Astrocyte (in vitro differentiated cells and primary cell): ENCODE results near the gene RDH16. TPM values are rescaled to one million over a fixed set of nuclear protein-coding genes. Genes with fewer than 3 reads are reported as not detected.
A peak's percentile ranks its signal among the peaks of the same experiment; 100 is the strongest.

Experiments used
- DNase-seq: peaks from one replicate; pipeline ENCODE4 v3.0.0-alpha.2; 2010; ENCODE audit warnings: low read depth
- FAIRE-seq: peaks from 2 replicates; lab custom pipeline; 2011; peaks lifted over from hg19 to GRCh38; lab: Jason Lieb, UNC
- H2AFZ ChIP-seq: 2 replicates; pipeline ENCODE4 v1.6.0; 2012; ENCODE audit warnings: low read depth, low read length, inconsistent platforms
- H3K27ac ChIP-seq: 2 replicates; pipeline ENCODE4 v1.5.1; 2011; ENCODE audit warnings: low read depth, low read length, inconsistent platforms
- H3K27me3 ChIP-seq: 2 replicates; pipeline ENCODE4 v1.6.0; 2011; ENCODE audit warnings: low read length, inconsistent platforms; ENCODE audit not compliant: insufficient read depth
- H3K36me3 ChIP-seq: 2 replicates; pipeline ENCODE4 v1.5.1; 2011; ENCODE audit warnings: low read length, inconsistent platforms; ENCODE audit not compliant: insufficient read depth
- H3K4me1 ChIP-seq: 2 replicates; pipeline ENCODE4 v1.5.1; 2011; ENCODE audit warnings: low read length, inconsistent platforms; ENCODE audit not compliant: insufficient read depth
- H3K4me2 ChIP-seq: 2 replicates; pipeline ENCODE4 v1.6.0; 2012; ENCODE audit warnings: low read length, inconsistent platforms
- H3K4me3 ChIP-seq: 2 replicates; pipeline ENCODE4 v1.5.1; 2011; ENCODE audit warnings: low read depth, mild to moderate bottlenecking, low read length, inconsistent platforms; ENCODE audit not compliant: insufficient read depth
- H3K79me2 ChIP-seq: 2 replicates; pipeline ENCODE4 v1.6.0; 2012; ENCODE audit warnings: mild to moderate bottlenecking, low read length, inconsistent platforms; ENCODE audit not compliant: insufficient read depth
- H3K9ac ChIP-seq: 2 replicates; pipeline ENCODE4 v1.6.0; 2012; ENCODE audit warnings: mild to moderate bottlenecking, low read length, inconsistent platforms
- H3K9me3 ChIP-seq: 2 replicates; pipeline ENCODE4 v1.5.1; 2012; ENCODE audit warnings: low read depth, mild to moderate bottlenecking, low read length, inconsistent platforms; ENCODE audit not compliant: insufficient read depth
- H4K20me1 ChIP-seq: 2 replicates; pipeline ENCODE4 v1.6.0; 2012; ENCODE audit warnings: low read length, inconsistent platforms; ENCODE audit not compliant: insufficient read depth
- H3K27ac Mint-ChIP-seq: one replicate; pipeline ENCODE4 v1.8.0; 2021; ENCODE audit warnings: mild to moderate bottlenecking, mixed read lengths; ENCODE audit not compliant: unreplicated experiment
- H3K27me3 Mint-ChIP-seq: one replicate; pipeline ENCODE4 v1.8.0; 2021; ENCODE audit warnings: low read depth, mixed read lengths; ENCODE audit not compliant: unreplicated experiment
- H3K36me3 Mint-ChIP-seq: one replicate; pipeline ENCODE4 v1.8.0; 2021; ENCODE audit warnings: low read depth, mixed read lengths; ENCODE audit not compliant: unreplicated experiment
- H3K4me1 Mint-ChIP-seq: one replicate; pipeline ENCODE4 v1.8.0; 2021; ENCODE audit warnings: low read depth, mixed read lengths; ENCODE audit not compliant: unreplicated experiment
- H3K4me3 Mint-ChIP-seq: one replicate; pipeline ENCODE4 v1.8.0; 2021; ENCODE audit warnings: mild to moderate bottlenecking, moderate library complexity, mixed read lengths; ENCODE audit not compliant: unreplicated experiment
- H3K9me3 Mint-ChIP-seq: one replicate; pipeline ENCODE4 v1.8.0; 2021; ENCODE audit warnings: mild to moderate bottlenecking, mixed read lengths; ENCODE audit not compliant: unreplicated experiment
- EZH2 ChIP-seq: IDR thresholded peaks from 2 replicates; pipeline ENCODE4 v1.6.1; 2012; ENCODE audit warnings: mild to moderate bottlenecking, low read length, inconsistent platforms; ENCODE audit not compliant: insufficient read depth
- total RNA-seq: library from RNA; stranded (reverse); gene quantifications from 2 replicates; pipeline ENCODE4 v1.2.1, GENCODE V29; 2021
- TF ChIP-seq, protein P1 (sequence below): IDR thresholded peaks from 2 replicates; pipeline ENCODE4 v1.5.1; 2011; ENCODE audit warnings: low read depth, mild to moderate bottlenecking, inconsistent platforms, low read length, moderate library complexity; ENCODE audit not compliant: insufficient read depth

Gene RDH16
- total RNA-seq, 1 donor from 2014 or later, result 0.32 TPM

DNA sequence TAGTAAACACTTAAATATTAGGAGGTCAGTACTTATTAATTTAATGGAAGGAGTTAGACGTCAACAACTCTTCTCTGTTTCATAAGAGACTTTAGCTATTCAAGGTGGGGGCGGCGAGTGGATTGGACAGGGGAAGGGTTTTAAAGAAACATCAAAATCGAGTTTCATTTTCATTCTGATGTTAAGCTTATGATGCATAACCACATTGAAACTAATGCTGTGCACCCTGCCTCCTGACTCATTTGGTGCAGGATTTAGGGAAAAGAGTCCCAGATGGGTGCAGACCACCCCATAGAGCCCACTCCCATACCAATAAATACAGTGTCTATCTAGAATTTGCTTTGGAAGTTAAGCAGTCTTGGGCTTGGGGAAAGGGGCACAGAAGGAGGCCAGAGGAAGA, 41.6 kb upstream of the RDH16 start:
- DNase-seq (no peak), FAIRE-seq (peak; percentile 26)
- Histone ChIP-seq H3K27me3 (no peaks in the 10 kb centered on the region), H3K27ac (no peak overlapping the region), H4K20me1 (peaks cover 75% of the 10 kb centered on the region), H3K4me1 (no peaks in the 10 kb centered on the region), H3K79me2 (peaks cover 46% of the 10 kb centered on the region), H3K4me3 (no peak overlapping the region), H3K9me3 (no peaks in the 10 kb centered on the region), H3K36me3 (peaks cover 27% of the 10 kb centered on the region), H2AFZ (no peak overlapping the region), H3K4me2 (no peak overlapping the region), H3K9ac (no peak overlapping the region)
- H3K4me1 Mint-ChIP-seq, result peaks cover 18% of the 10 kb centered on the region
- H3K4me3 Mint-ChIP-seq, result no peak overlapping the region
- H3K9me3 Mint-ChIP-seq, result no peaks in the 10 kb centered on the region
- TF ChIP-seq EZH2, result no peak
- TF ChIP-seq, protein P1, sequence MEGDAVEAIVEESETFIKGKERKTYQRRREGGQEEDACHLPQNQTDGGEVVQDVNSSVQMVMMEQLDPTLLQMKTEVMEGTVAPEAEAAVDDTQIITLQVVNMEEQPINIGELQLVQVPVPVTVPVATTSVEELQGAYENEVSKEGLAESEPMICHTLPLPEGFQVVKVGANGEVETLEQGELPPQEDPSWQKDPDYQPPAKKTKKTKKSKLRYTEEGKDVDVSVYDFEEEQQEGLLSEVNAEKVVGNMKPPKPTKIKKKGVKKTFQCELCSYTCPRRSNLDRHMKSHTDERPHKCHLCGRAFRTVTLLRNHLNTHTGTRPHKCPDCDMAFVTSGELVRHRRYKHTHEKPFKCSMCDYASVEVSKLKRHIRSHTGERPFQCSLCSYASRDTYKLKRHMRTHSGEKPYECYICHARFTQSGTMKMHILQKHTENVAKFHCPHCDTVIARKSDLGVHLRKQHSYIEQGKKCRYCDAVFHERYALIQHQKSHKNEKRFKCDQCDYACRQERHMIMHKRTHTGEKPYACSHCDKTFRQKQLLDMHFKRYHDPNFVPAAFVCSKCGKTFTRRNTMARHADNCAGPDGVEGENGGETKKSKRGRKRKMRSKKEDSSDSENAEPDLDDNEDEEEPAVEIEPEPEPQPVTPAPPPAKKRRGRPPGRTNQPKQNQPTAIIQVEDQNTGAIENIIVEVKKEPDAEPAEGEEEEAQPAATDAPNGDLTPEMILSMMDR, result no peak
- H3K36me3 Mint-ChIP-seq, result peaks cover 26% of the 10 kb centered on the region
- H3K27ac Mint-ChIP-seq, result no peak overlapping the region
- H3K27me3 Mint-ChIP-seq, result peaks cover 6% of the 10 kb centered on the region

DNA sequence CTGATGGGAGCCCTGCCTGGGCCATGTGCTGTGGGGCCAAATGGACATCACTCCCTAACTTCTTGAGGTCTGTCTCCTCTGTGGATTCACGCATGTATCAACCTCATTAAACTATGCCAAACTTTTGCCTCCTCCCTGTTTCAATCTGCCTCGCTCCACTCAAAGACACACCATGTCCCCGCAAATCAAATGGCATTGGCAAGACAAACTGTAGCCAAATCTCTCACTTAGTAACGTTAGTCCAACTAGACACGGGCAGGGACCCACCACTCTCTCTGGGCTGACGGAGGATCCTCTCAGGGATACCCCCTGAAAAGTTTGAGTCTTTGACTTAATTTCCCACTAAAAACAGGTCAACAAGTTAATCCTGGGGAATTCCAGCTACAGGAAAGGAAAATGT, 40.9 kb upstream of the RDH16 start:
- no peak for DNase-seq
- peaks cover 6% of the 10 kb centered on the region for H3K27me3 Mint-ChIP-seq
- no peak for FAIRE-seq
- Histone ChIP-seq H3K9me3 (no peaks in the 10 kb centered on the region), H3K27me3 (no peaks in the 10 kb centered on the region), H3K4me1 (no peaks in the 10 kb centered on the region), H3K36me3 (peaks cover 20% of the 10 kb centered on the region), H3K79me2 (peaks cover 39% of the 10 kb centered on the region), H3K9ac (no peak overlapping the region), H3K27ac (no peak overlapping the region), H2AFZ (no peak overlapping the region), H4K20me1 (peaks cover 69% of the 10 kb centered on the region), H3K4me2 (no peak overlapping the region), H3K4me3 (no peak overlapping the region)
- peaks cover 22% of the 10 kb centered on the region for H3K36me3 Mint-ChIP-seq
- no peaks in the 10 kb centered on the region for H3K9me3 Mint-ChIP-seq
- H3K27ac Mint-ChIP-seq, result no peak overlapping the region
- TF ChIP-seq EZH2, result no peak
- peaks cover 18% of the 10 kb centered on the region for H3K4me1 Mint-ChIP-seq
- no peak overlapping the region for H3K4me3 Mint-ChIP-seq

DNA sequence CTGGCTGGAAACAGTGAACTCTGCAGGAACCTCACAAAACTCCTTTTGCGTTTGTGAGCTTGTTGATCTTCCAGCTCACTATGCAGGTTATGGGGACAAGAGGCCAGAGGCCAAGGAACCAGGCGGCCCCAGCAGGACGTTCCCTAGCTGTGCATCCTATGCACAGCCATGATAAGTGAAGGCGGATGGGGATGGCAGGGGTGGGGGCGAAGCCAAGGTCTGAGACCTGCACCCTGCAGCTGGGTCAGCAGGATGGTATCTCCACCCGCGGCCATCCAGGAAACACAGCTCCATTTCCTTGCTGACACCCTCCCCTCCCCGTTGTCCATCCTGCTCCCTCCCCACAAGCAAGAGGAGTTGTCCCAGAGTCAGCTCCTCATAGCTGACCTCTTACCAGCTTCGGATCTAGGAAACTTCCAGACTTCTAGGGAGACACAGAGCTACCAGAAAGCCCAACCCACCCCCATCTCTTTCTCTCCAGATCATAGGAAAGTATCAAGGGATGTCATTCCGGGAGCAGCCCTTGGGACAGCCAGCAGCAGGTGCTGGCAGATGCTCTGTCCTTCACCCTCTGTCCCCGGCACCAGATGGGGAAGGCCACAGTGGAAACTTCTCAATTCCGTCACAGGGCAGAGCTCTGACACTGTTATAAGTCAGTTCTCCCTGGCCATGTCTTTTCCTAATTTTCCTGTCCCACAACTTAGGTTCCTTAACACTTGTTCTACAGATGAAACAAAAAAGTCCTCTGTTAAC, 39.6 kb upstream of the RDH16 start:
- Histone ChIP-seq H3K36me3 (peaks cover 9% of the 10 kb centered on the region), H3K79me2 (peaks cover 26% of the 10 kb centered on the region), H3K9ac (no peak overlapping the region), H3K27me3 (no peaks in the 10 kb centered on the region), H2AFZ (no peak overlapping the region), H4K20me1 (peaks cover 56% of the 10 kb centered on the region), H3K9me3 (no peaks in the 10 kb centered on the region), H3K4me2 (no peak overlapping the region), H3K27ac (no peak overlapping the region), H3K4me3 (no peak overlapping the region), H3K4me1 (no peaks in the 10 kb centered on the region)
- H3K27ac Mint-ChIP-seq, result no peak overlapping the region
- FAIRE-seq (no peak), DNase-seq (no peak)
- peaks cover 15% of the 10 kb centered on the region for H3K36me3 Mint-ChIP-seq
- no peak for TF ChIP-seq EZH2
- TF ChIP-seq, protein P1, result no peak
- H3K27me3 Mint-ChIP-seq, result peaks cover 6% of the 10 kb centered on the region
- no peak overlapping the region for H3K4me3 Mint-ChIP-seq
- H3K4me1 Mint-ChIP-seq, result peaks cover 18% of the 10 kb centered on the region
- no peaks in the 10 kb centered on the region for H3K9me3 Mint-ChIP-seq
